Activated CD4-positive, alpha-beta T cell treated with anti-CD3 and anti-CD28 coated beads for 36 hours (primary cell): ENCODE measurements around the gene ANKRD37. TPM values are rescaled to one million over a fixed set of nuclear protein-coding genes. Genes with fewer than 3 reads are reported as not detected.
"Not testable (repeated sequence)": the region's sequence is repeated elsewhere in the genome, so short reads cannot be mapped to it uniquely, and the experiment has no call there.

Experiments
- ATAC-seq: fragments of 200-7000 bp; cut with Tn5 transposase; one replicate; pipeline ENCODE4 v1.10.0; 2021; ENCODE audit warnings: mild to moderate bottlenecking, moderate library complexity
- CTCF ChIA-PET: fragments of 350-600 bp; sonication (Branson Sonifier 250); formaldehyde crosslinking; loops from one replicate; lab custom pipeline; 2021; ENCODE audit warnings: antibody characterized with exemption; lab: Charles Lee
- POLR2A ChIA-PET: fragments of 350-600 bp; sonication (Branson Sonifier 250); formaldehyde crosslinking; loops from one replicate; lab custom pipeline; 2021; ENCODE audit warnings: antibody characterized with exemption, inconsistent platforms; lab: Charles Lee
- DNase-seq: peaks from one replicate; pipeline ENCODE4 v3.0.0-alpha.2; 2020
- H3K27ac Mint-ChIP-seq: one replicate; pipeline ENCODE4 v1.8.0; 2021; ENCODE audit warnings: mixed read lengths
- H3K27me3 Mint-ChIP-seq: one replicate; pipeline ENCODE4 v1.8.0; 2021; ENCODE audit warnings: mixed read lengths
- H3K36me3 Mint-ChIP-seq: one replicate; pipeline ENCODE4 v1.8.0; 2021; ENCODE audit warnings: low read depth, mixed read lengths
- H3K4me1 Mint-ChIP-seq: one replicate; pipeline ENCODE4 v1.8.0; 2021; ENCODE audit warnings: mixed read lengths
- H3K4me3 Mint-ChIP-seq: one replicate; pipeline ENCODE4 v1.8.0; 2021; ENCODE audit warnings: mild to moderate bottlenecking, moderate library complexity, mixed read lengths
- H3K9me3 Mint-ChIP-seq: one replicate; pipeline ENCODE4 v1.8.0; 2021; ENCODE audit warnings: low read depth, mixed read lengths
- intact Hi-C, 2 experiments: fragments of 100-400 bp; cut with DNase I in 1 of 2; cut with micrococcal nuclease in 1 of 2; formaldehyde crosslinking; loops; one replicate each; pipeline versions ENCODE4 v1.14.2 to v1.15.1; 2022 to 2024; cut with DNase I, micrococcal nuclease
- total RNA-seq, 2 experiments: library from RNA; stranded (reverse); gene quantifications; one replicate each; pipeline ENCODE4 v1.2.3, GENCODE V29; 2021

The ANKRD37 gene
- total RNA-seq, 2 experiments from 2014 or later: 20.3 to 24.1 TPM

DNA sequence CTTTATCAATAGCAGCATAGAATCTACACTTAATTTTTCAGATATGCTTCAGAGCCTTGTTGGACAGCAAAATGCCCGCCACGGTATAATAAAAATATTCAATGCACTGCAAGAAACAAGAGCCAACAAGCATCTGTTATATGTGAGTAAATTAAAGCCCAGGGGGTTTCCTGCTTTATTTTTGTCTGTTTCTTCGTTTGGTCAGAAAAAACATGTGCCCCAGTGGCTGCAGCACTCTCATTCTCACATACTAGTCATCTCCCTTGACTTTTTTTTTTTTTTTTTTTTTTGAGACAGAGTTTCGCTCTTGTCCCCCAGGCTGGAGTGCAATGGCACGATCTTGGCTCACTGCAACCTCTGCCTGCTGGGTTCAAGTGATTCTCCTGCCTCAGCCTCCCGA is 34.1 kb upstream of the ANKRD37 start:
- CTCF ChIA-PET: interaction anchor here (0.5 kb wide), 1 partner anchor 22 kb away, joined by 3 read pairs; no protein-coding TSS in a partner anchor
- H3K27ac Mint-ChIP-seq, POLR2A ChIA-PET, H3K9me3 Mint-ChIP-seq, H3K36me3 Mint-ChIP-seq, H3K4me1 Mint-ChIP-seq, H3K4me3 Mint-ChIP-seq, DNase-seq, intact Hi-C loops, H3K27me3 Mint-ChIP-seq, ATAC-seq: not testable (repeated sequence)

DNA sequence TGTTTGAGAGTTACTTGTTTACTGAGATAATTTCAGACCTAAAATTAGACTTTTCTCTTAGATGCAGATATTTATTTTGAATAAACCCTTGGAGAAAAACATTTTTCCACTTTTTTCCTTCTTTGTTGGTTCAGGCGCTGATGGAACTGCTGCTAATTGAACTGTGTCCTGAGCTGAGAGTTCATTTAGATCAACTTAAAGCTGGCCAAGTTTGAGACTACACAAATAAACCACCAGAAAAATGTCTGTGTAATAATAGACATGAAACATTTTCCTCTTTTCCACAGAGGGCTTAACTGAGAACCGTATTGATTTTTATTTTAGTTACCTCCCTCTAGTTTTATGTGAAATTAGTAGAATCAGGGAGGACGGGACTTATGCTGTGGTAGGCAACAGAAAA is 33.4 kb upstream of the ANKRD37 start:
- H3K27me3 Mint-ChIP-seq: no peaks in the 10 kb centered on the region

DNA sequence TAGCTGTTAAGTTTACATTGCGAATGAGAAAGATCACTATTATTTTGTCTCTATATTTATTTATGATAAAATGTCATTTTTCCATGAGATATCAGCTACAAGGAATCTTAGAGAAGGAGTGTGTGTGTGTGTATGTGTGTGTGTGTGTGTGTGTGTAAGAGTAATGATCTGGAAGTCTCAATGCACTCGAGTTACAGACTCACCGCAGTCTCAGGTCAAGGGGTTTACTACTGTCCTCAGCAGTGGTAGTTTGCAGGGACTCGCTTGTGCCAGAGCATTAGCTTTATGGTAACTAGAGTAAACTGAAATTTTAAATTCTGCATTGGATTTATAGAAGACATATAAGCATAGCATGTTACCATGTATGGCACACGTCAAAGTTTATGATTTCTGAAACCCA is 31.8 kb upstream of the ANKRD37 start:
- Mint-ChIP-seq H3K36me3 (peaks cover 3% of the 10 kb centered on the region), H3K27ac (no peak overlapping the region), H3K4me1 (no peaks in the 10 kb centered on the region), H3K9me3 (no peaks in the 10 kb centered on the region), H3K27me3 (no peaks in the 10 kb centered on the region), H3K4me3 (no peak overlapping the region)
- intact Hi-C loops: no loop called here
- ChIA-PET CTCF (interaction anchor here (1.3 kb wide), 1 partner anchor 20 kb away, joined by 3 read pairs; no protein-coding TSS in a partner anchor), POLR2A (no interaction called here)
- ATAC-seq: no peak
- DNase-seq: no peak

More for the DNA sequence above, 33.4 kb upstream of the ANKRD37 start:
- ChIA-PET CTCF (no interaction called here), POLR2A (no interaction called here)
- no peak overlapping the region for H3K27ac Mint-ChIP-seq
- no peak overlapping the region for H3K4me3 Mint-ChIP-seq
- H3K36me3 Mint-ChIP-seq: peaks cover 3% of the 10 kb centered on the region
- DNase-seq (no peak), ATAC-seq (no peak)
- intact Hi-C loops: no loop called here
- no peaks in the 10 kb centered on the region for H3K9me3 Mint-ChIP-seq
- no peaks in the 10 kb centered on the region for H3K4me1 Mint-ChIP-seq

- Mint-ChIP-seq H3K4me3 (no peak overlapping the region), H3K4me1 (no peaks in the 10 kb centered on the region), H3K27me3 (no peaks in the 10 kb centered on the region), H3K36me3 (peaks cover 4% of the 10 kb centered on the region), H3K9me3 (no peaks in the 10 kb centered on the region), H3K27ac (no peak overlapping the region)
- ATAC-seq: no peak
- intact Hi-C loops: no loop called here
- ChIA-PET POLR2A (no interaction called here), CTCF (no interaction called here)
- DNase-seq: no peak
These were observed 26.9 kb upstream of the ANKRD37 start for GRCh38 chr4:185369731-185370130.

- H3K36me3 Mint-ChIP-seq: peaks cover 4% of the 10 kb centered on the region
- H3K4me3 Mint-ChIP-seq: no peak overlapping the region
- H3K9me3 Mint-ChIP-seq: no peaks in the 10 kb centered on the region
- no peak for DNase-seq
- H3K4me1 Mint-ChIP-seq: no peaks in the 10 kb centered on the region
- intact Hi-C loops: no loop called here
- H3K27me3 Mint-ChIP-seq: no peaks in the 10 kb centered on the region
- ATAC-seq: no peak
- ChIA-PET POLR2A (no interaction called here), CTCF (no interaction called here)
- no peak overlapping the region for H3K27ac Mint-ChIP-seq
These were observed 26.2 kb upstream of the ANKRD37 start for GRCh38 chr4:185370268-185370949.

DNA sequence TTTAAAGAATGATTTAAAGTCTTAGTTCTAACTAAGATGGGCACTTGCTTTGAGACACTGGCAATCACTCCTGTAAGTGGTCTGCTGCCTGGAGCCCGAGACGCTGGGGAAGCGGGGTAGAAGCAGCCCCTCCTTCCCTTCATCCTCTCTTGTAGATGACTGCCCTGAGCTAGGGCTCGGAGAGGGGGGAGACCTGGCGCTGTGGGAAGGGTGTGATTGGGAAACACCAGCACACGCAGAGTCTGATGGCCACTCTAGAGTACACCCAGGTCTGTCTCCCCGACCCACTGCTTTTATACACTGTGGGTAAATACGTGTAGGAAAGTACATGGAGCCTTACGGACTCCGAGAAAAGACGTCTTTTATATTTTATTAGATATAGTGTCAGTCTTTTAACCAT is 24.9 kb upstream of the ANKRD37 start:
- H3K36me3 Mint-ChIP-seq: peaks cover 4% of the 10 kb centered on the region
- CTCF ChIA-PET: no interaction called here
- POLR2A ChIA-PET: no interaction called here

GRCh38 chr4:185374027-185374426 is 22.6 kb upstream of the ANKRD37 start:
- DNase-seq (no peak), ATAC-seq (no peak)
- Mint-ChIP-seq H3K36me3 (peaks cover 4% of the 10 kb centered on the region), H3K4me1 (no peaks in the 10 kb centered on the region), H3K9me3 (no peaks in the 10 kb centered on the region), H3K4me3 (no peak overlapping the region), H3K27me3 (no peaks in the 10 kb centered on the region), H3K27ac (no peak overlapping the region)
- intact Hi-C loops: no loop called here
- ChIA-PET POLR2A (no interaction called here), CTCF (interaction anchor here (0.7 kb wide), 1 partner anchor 234 kb away, joined by 3 read pairs; no protein-coding TSS in a partner anchor)

More for the DNA sequence above, 24.9 kb upstream of the ANKRD37 start:
- H3K4me3 Mint-ChIP-seq: no peak overlapping the region
- H3K27me3 Mint-ChIP-seq: no peaks in the 10 kb centered on the region
- intact Hi-C loops: no loop called here
- H3K9me3 Mint-ChIP-seq: no peaks in the 10 kb centered on the region
- no peaks in the 10 kb centered on the region for H3K4me1 Mint-ChIP-seq
- ATAC-seq: no peak
- DNase-seq: no peak
- H3K27ac Mint-ChIP-seq: no peak overlapping the region

GRCh38 chr4:185374573-185374972 is 22.1 kb upstream of the ANKRD37 start:
- ChIA-PET POLR2A (no interaction called here), CTCF (interaction anchor here (0.7 kb wide), 1 partner anchor 234 kb away, joined by 3 read pairs; no protein-coding TSS in a partner anchor)
- no peak overlapping the region for H3K27ac Mint-ChIP-seq
- H3K36me3 Mint-ChIP-seq: peaks cover 4% of the 10 kb centered on the region
- intact Hi-C loops: no loop called here
- DNase-seq: no peak
- H3K9me3 Mint-ChIP-seq: no peaks in the 10 kb centered on the region
- no peaks in the 10 kb centered on the region for H3K27me3 Mint-ChIP-seq
- no peak for ATAC-seq
- H3K4me3 Mint-ChIP-seq: no peak overlapping the region
- H3K4me1 Mint-ChIP-seq: no peaks in the 10 kb centered on the region

- peaks cover 7% of the 10 kb centered on the region for H3K9me3 Mint-ChIP-seq
- POLR2A ChIA-PET: no interaction called here
- CTCF ChIA-PET: no interaction called here
- no peak overlapping the region for H3K27ac Mint-ChIP-seq
- H3K36me3 Mint-ChIP-seq: peaks cover 5% of the 10 kb centered on the region
- no peaks in the 10 kb centered on the region for H3K4me1 Mint-ChIP-seq
- no peaks in the 10 kb centered on the region for H3K27me3 Mint-ChIP-seq
- DNase-seq (no peak), ATAC-seq (no peak)
- intact Hi-C loops: no loop called here
- no peak overlapping the region for H3K4me3 Mint-ChIP-seq
These were observed 18.4 kb upstream of the ANKRD37 start for GRCh38 chr4:185378264-185378663.

GRCh38 chr4:185379326-185380295 is 17.0 kb upstream of the ANKRD37 start:
- intact Hi-C loops: no loop called here
- ChIA-PET POLR2A (no interaction called here), CTCF (interaction anchor here (0.6 kb wide), 1 partner anchor 121 kb away, joined by 3 read pairs; no protein-coding TSS in a partner anchor)
- peaks cover 7% of the 10 kb centered on the region for H3K9me3 Mint-ChIP-seq
- ATAC-seq: no peak
- H3K36me3 Mint-ChIP-seq: peaks cover 5% of the 10 kb centered on the region
- no peaks in the 10 kb centered on the region for H3K27me3 Mint-ChIP-seq
- DNase-seq: no peak
- H3K4me1 Mint-ChIP-seq: peaks cover 3% of the 10 kb centered on the region
- no peak overlapping the region for H3K27ac Mint-ChIP-seq
- no peak overlapping the region for H3K4me3 Mint-ChIP-seq

GRCh38 chr4:185380320-185380719 is 16.3 kb upstream of the ANKRD37 start:
- Mint-ChIP-seq H3K36me3 (peaks cover 5% of the 10 kb centered on the region), H3K27me3 (peaks cover 3% of the 10 kb centered on the region)
- CTCF ChIA-PET: interaction anchor here (0.6 kb wide), 2 partner anchors 108 to 122 kb away, joined by 3 read pairs; no protein-coding TSS in a partner anchor

More at GRCh38 chr4:185380320-185380719, 16.3 kb upstream of the ANKRD37 start:
- Mint-ChIP-seq H3K9me3 (peaks cover 7% of the 10 kb centered on the region), H3K4me1 (peaks cover 10% of the 10 kb centered on the region), H3K27ac (no peak overlapping the region), H3K4me3 (no peak overlapping the region)
- DNase-seq (no peak), ATAC-seq (no peak)
- POLR2A ChIA-PET: no interaction called here
- intact Hi-C loops: no loop called here
